HepG2 (cell line): Measurements from ENCODE around the gene ATP8B4. TPM values are rescaled to one million over a fixed set of nuclear protein-coding genes. Genes with fewer than 3 reads are reported as not detected.

Experiments
- ATAC-seq: fragments of 200-7000 bp; cut with Tn5 transposase; 3 replicates; pipeline ENCODE4 v1.9.1; 2020; ENCODE audit warnings: mild to moderate bottlenecking, moderate library complexity
- BruUV-seq: library from RNA; stranded (reverse); fragments of 400-500 nt; replicated peaks from 2 replicates; lab custom pipeline; 2021; lab: Mats Ljungman, UMichigan
- CTCF ChIA-PET: fragments of 300-600 bp; formaldehyde crosslinking; extraction: SDS; loops from one replicate; lab custom pipeline; 2021; ENCODE audit warnings: low total read pairs, inconsistent platforms, low intra/inter-chr PET ratio; lab: Yijun Ruan, JAX
- POLR2A ChIA-PET: fragments of 350-600 bp; sonication (Branson Sonifier 250); formaldehyde crosslinking; loops from one replicate; lab custom pipeline; 2020; ENCODE audit warnings: antibody characterized with exemption, inconsistent platforms; lab: Yijun Ruan, JAX
- DNase-seq: peaks from one replicate; pipeline ENCODE4 v3.0.0-alpha.2; 2015; ENCODE audit warnings: low spot score
- FAIRE-seq: peaks from 3 replicates; lab custom pipeline; 2011; peaks lifted over from hg19 to GRCh38; lab: Jason Lieb, UNC
- H2AFZ ChIP-seq: one replicate; pipeline ENCODE4 v1.6.1; 2011; ENCODE audit warnings: low read length, inconsistent platforms
- H3K27ac ChIP-seq: fragments of 300-600 bp; 3 replicates; pipeline ENCODE4 v1.8.0; 2011; ENCODE audit warnings: mixed run types, mild to moderate bottlenecking, mixed read lengths, low read length, inconsistent platforms; ENCODE audit not compliant: insufficient read depth; ENCODE audit errors: extremely low read length
- H3K27me3 ChIP-seq, 2 experiments: fragments of 200-600 bp in 1 of 2; 2 replicates in 1 of 2; 3 replicates in 1 of 2; pipeline versions ENCODE4 v1.6.0 to v1.8.0; 2011; ENCODE audit warnings: low read length in 2 of 2, mild to moderate bottlenecking in 2 of 2, moderate library complexity in 2 of 2, inconsistent platforms in 1 of 2; ENCODE audit not compliant: insufficient read depth in 2 of 2, control insufficient read depth in 1 of 2
- H3K36me3 ChIP-seq, 2 experiments: fragments of 200-600 bp in 1 of 2; replicated peaks in 1 of 2; 2 replicates in 1 of 2; 3 replicates in 1 of 2; pipeline versions ENCODE4 v1.5.1 to v1.8.0; 2011; ENCODE audit warnings: low read length in 2 of 2, inconsistent platforms in 1 of 2; ENCODE audit not compliant: insufficient read depth in 2 of 2, control insufficient read depth in 1 of 2
- H3K4me1 ChIP-seq: 2 replicates; pipeline ENCODE4 v1.5.1; 2012; ENCODE audit warnings: low read length, inconsistent platforms; ENCODE audit not compliant: insufficient read depth
- H3K4me2 ChIP-seq: 2 replicates; pipeline ENCODE4 v1.6.0; 2011; ENCODE audit warnings: low read depth, low read length, inconsistent platforms
- H3K4me3 ChIP-seq, 3 experiments: fragments of 200-600 bp in 1 of 3; sonication (generic), shearing (Covaris generic) in 1 of 3; replicated peaks in 1 of 3; 2 replicates each; pipeline ENCODE4 v1.5.1; 2011 to 2016; ENCODE audit warnings: low read length in 3 of 3, inconsistent platforms in 2 of 3, low read depth in 2 of 3, mild to moderate bottlenecking in 2 of 3, control low read depth in 1 of 3, mixed read lengths in 1 of 3; ENCODE audit not compliant: insufficient read depth in 1 of 3
- H3K79me2 ChIP-seq: one replicate; pipeline ENCODE4 v1.6.1; 2011; ENCODE audit warnings: low read length, inconsistent platforms; ENCODE audit not compliant: insufficient read depth
- H3K9ac ChIP-seq: 2 replicates; pipeline ENCODE4 v1.6.0; 2011; ENCODE audit warnings: mild to moderate bottlenecking, low read depth, low read length, inconsistent platforms; ENCODE audit not compliant: insufficient read depth
- H3K9me3 ChIP-seq: 2 replicates; pipeline ENCODE4 v1.5.1; 2012; ENCODE audit warnings: mild to moderate bottlenecking, low read length
- H4K20me1 ChIP-seq: 2 replicates; pipeline ENCODE4 v1.6.0; 2011; ENCODE audit warnings: inconsistent platforms, mild to moderate bottlenecking, low read length, moderate library complexity; ENCODE audit not compliant: insufficient read depth
- HBP1 ChIP-seq: IDR thresholded peaks from 2 replicates; pipeline ENCODE4 v1.6.1; 2016; ENCODE audit warnings: low read depth, control low read depth
- PATZ1 ChIP-seq: sonication (generic); formaldehyde crosslinking; IDR thresholded peaks from 2 replicates; pipeline ENCODE4 v1.4.0; 2020; ENCODE audit warnings: missing genetic modification reagents
- SNAI1 ChIP-seq: sonication (generic); formaldehyde crosslinking; IDR thresholded peaks from 2 replicates; pipeline ENCODE4 v1.5.0; 2020; ENCODE audit warnings: mild to moderate bottlenecking, missing genetic modification reagents, borderline replicate concordance
- SNAPC2 ChIP-seq: sonication (generic); formaldehyde crosslinking; IDR thresholded peaks from 2 replicates; pipeline ENCODE4 v1.8.1; 2022; ENCODE audit warnings: mild to moderate bottlenecking, missing genetic modification reagents
- ZBTB34 ChIP-seq: sonication (generic); formaldehyde crosslinking; IDR thresholded peaks from 2 replicates; pipeline ENCODE4 v1.8.0; 2022; ENCODE audit warnings: mild to moderate bottlenecking, missing genetic modification reagents
- ZFP91 ChIP-seq: sonication (generic); formaldehyde crosslinking; IDR thresholded peaks from 2 replicates; pipeline ENCODE4 v1.9.0; 2022; ENCODE audit warnings: missing genetic modification reagents, mild to moderate bottlenecking, borderline replicate concordance
- ZNF782 ChIP-seq: sonication (generic); formaldehyde crosslinking; IDR thresholded peaks from 2 replicates; pipeline ENCODE4 v1.4.0; 2020; ENCODE audit warnings: missing genetic modification reagents, mild to moderate bottlenecking, borderline replicate concordance
- WGBS: methylation state at CpG from one replicate; pipeline ENCODE4 v1.1.6; 2017; ENCODE audit warnings: low lambda C conversion rate; 5-methylcytosine and 5-hydroxymethylcytosine counted together
- in situ Hi-C: cut with HindIII; loops from 2 replicates; pipeline ENCODE4 v1.10.0; 2017; ENCODE audit warnings: low pct_unique_long_range_greater_than_20kb; ENCODE audit not compliant: extremely low pct_ligation_motif_present
- intact Hi-C: fragments of 100-400 bp; cut with micrococcal nuclease; formaldehyde crosslinking; loops from one replicate; pipeline ENCODE4 v1.10.0; 2022; ENCODE audit not compliant: unreplicated experiment
- polyA plus RNA-seq, 8 experiments: library from polyadenylated mRNA; depleted of rRNA in 3 of 8; stranded (reverse) in 7 of 8; unstranded in 1 of 8; fragments of >200 nt; fragmentation: Illumina TruSeq in 4 of 8; extraction: Trizol in 4 of 8; gene quantifications; 2 replicates each; pipeline versions ENCODE4 v1.2.1 to v1.2.3, GENCODE V29; 2011 to 2016; ENCODE audit warnings: low read depth in 4 of 8, missing spikeins in 1 of 8, mixed read lengths in 1 of 8; ENCODE audit not compliant: insufficient read depth in 1 of 8
- total RNA-seq, 5 experiments: library from RNA; depleted of rRNA; stranded (reverse); fragments of >200 nt; fragmentation: Illumina TruSeq; extraction: Trizol; gene quantifications; 2 replicates each; pipeline ENCODE4 v1.2.3, GENCODE V29; 2016; ENCODE audit warnings: low read depth in 1 of 5

Gene ATP8B4
- total and polyA plus RNA-seq, 2 of the 13 experiments (the other 11 are each of a cell fraction or from before 2014, with no cell fraction given): 0.24 to 0.69 TPM

- H3K27me3 ChIP-seq: no peaks in the 10 kb centered on the region
- no peaks in the 10 kb centered on the region for H3K4me1 ChIP-seq
- intact Hi-C loops (no loop called here), in situ Hi-C loops (no loop called here)
- DNase-seq (no peak), FAIRE-seq (no peak), ATAC-seq (no peak)
- ChIA-PET POLR2A (no interaction called here), CTCF (no interaction called here)
- H3K9me3 ChIP-seq: no peaks in the 10 kb centered on the region
- H2AFZ ChIP-seq: no peak overlapping the region
- H3K27ac ChIP-seq: no peak overlapping the region
- H3K4me3 ChIP-seq: no peak overlapping the region
- WGBS: 77% methylated on average over 2 of the region's 2 CpGs
- no peaks in the 10 kb centered on the region for H4K20me1 ChIP-seq
- H3K9ac ChIP-seq: no peak overlapping the region
- BruUV-seq: no TSS peak
- H3K79me2 ChIP-seq: no peaks in the 10 kb centered on the region
- H3K4me2 ChIP-seq: no peak overlapping the region
- no peaks in the 10 kb centered on the region for H3K36me3 ChIP-seq
- no peak for TF ChIP-seq HBP1 (CRISPR knock-in tag)
Observed at GRCh38 chr15:49919034-49919433, 200.0 kb downstream of the ATP8B4 start.

- no peaks in the 10 kb centered on the region for H3K27me3 ChIP-seq
- POLR2A ChIA-PET: no interaction called here
- no peaks in the 10 kb centered on the region for H3K36me3 ChIP-seq
- in situ Hi-C loops (no loop called here), intact Hi-C loops (no loop called here)
- H4K20me1 ChIP-seq: no peaks in the 10 kb centered on the region
- H3K9ac ChIP-seq: no peak overlapping the region
- CTCF ChIA-PET: no interaction called here
- H3K79me2 ChIP-seq: no peaks in the 10 kb centered on the region
- WGBS: 10% methylated on average over 1 of the region's 1 CpG
- no peak for DNase-seq
- no peak overlapping the region for H3K27ac ChIP-seq
- no peaks in the 10 kb centered on the region for H3K9me3 ChIP-seq
- no peak overlapping the region for H3K4me2 ChIP-seq
- no peak overlapping the region for H2AFZ ChIP-seq
- no peak overlapping the region for H3K4me3 ChIP-seq
- FAIRE-seq: no peak
- H3K4me1 ChIP-seq: no peaks in the 10 kb centered on the region
- no peak for ATAC-seq
- BruUV-seq: no TSS peak
- no peak for TF ChIP-seq ZFP91 (CRISPR knock-in tag)
- no peak for TF ChIP-seq SNAI1
- no peak for TF ChIP-seq ZNF782 (CRISPR knock-in tag)
- TF ChIP-seq ZBTB34 (CRISPR knock-in tag): no peak
- no peak for TF ChIP-seq PATZ1 (CRISPR knock-in tag)
- no peak for TF ChIP-seq SNAPC2 (CRISPR knock-in tag)
Observed at GRCh38 chr15:49918121-49918520, 200.9 kb downstream of the ATP8B4 start.
